BLaER1 (cell line): ENCODE results near the gene OXSR1.
A peak's percentile ranks its signal among the peaks of the same experiment; 100 is the strongest.

Experiments
- H3K27ac ChIP-seq: shearing (Covaris generic); formaldehyde crosslinking; 2 replicates; pipeline ENCODE4 v1.8.1; 2022
- H3K27me3 ChIP-seq: shearing (Covaris generic); formaldehyde crosslinking; 2 replicates; pipeline ENCODE4 v1.8.1; 2022
- H3K36me3 ChIP-seq: shearing (Covaris generic); formaldehyde crosslinking; 2 replicates; pipeline ENCODE4 v1.8.1; 2022
- H3K4me1 ChIP-seq: shearing (Covaris generic); formaldehyde crosslinking; 2 replicates; pipeline ENCODE4 v1.8.1; 2022
- H3K4me2 ChIP-seq: shearing (Covaris generic); formaldehyde crosslinking; 2 replicates; pipeline ENCODE4 v1.8.1; 2022
- H3K4me3 ChIP-seq: shearing (Covaris generic); formaldehyde crosslinking; 2 replicates; pipeline ENCODE4 v1.8.1; 2022
- H3K9ac ChIP-seq: shearing (Covaris generic); formaldehyde crosslinking; 2 replicates; pipeline ENCODE4 v1.8.1; 2022
- H3K9me3 ChIP-seq: shearing (Covaris generic); formaldehyde crosslinking; 2 replicates; pipeline ENCODE4 v1.8.1; 2022
- H4K20me1 ChIP-seq: shearing (Covaris generic); formaldehyde crosslinking; 2 replicates; pipeline ENCODE4 v1.8.1; 2022
- Cebpa-rat ChIP-seq: shearing (Covaris generic); IDR thresholded peaks from 2 replicates; pipeline ENCODE4 v1.8.1; 2022

Gene OXSR1

GRCh38 chr3:38265604-38266307, 100.4 kb downstream of the OXSR1 start, which contains the start of gene SLC22A13:
Gene SLC22A13, plus strand, starts transcription at chr3:38265812. Its CDS starts 49 bp downstream, at chr3:38265861.
- Histone ChIP-seq H3K9ac (no peak within 1 kb of the TSS), H3K27ac (peak within 1 kb of the TSS; percentile 69; the same call in 1 of the 2 replicates), H3K4me1 (peaks cover 37% of the 10 kb centered on the region), H3K9me3 (0 out of 2 replicates have a peak, but pooled peaks cover 4% of the 10 kb centered on the region), H3K4me3 (no peak within 1 kb of the TSS), H3K27me3 (no peaks in the 10 kb centered on the region), H3K4me2 (peak within 1 kb of the TSS; percentile 80), H4K20me1 (no peaks in the 10 kb centered on the region), H3K36me3 (peaks cover 7% of the 10 kb centered on the region)
- TF ChIP-seq Cebpa-rat, result no peak

GRCh38 chr3:38266810-38267209, 101.5 kb downstream of the OXSR1 start:
- Histone ChIP-seq H3K27ac (peak overlapping the region; percentile 69; the same call in 1 of the 2 replicates), H3K4me1 (peaks cover 41% of the 10 kb centered on the region), H3K9ac (no peak overlapping the region), H3K9me3 (no peaks in the 10 kb centered on the region), H3K4me3 (no peak overlapping the region), H3K4me2 (peak overlapping the region; percentile 80), H4K20me1 (no peaks in the 10 kb centered on the region), H3K27me3 (no peaks in the 10 kb centered on the region), H3K36me3 (no peaks in the 10 kb centered on the region)
- no peak for TF ChIP-seq Cebpa-rat

DNA sequence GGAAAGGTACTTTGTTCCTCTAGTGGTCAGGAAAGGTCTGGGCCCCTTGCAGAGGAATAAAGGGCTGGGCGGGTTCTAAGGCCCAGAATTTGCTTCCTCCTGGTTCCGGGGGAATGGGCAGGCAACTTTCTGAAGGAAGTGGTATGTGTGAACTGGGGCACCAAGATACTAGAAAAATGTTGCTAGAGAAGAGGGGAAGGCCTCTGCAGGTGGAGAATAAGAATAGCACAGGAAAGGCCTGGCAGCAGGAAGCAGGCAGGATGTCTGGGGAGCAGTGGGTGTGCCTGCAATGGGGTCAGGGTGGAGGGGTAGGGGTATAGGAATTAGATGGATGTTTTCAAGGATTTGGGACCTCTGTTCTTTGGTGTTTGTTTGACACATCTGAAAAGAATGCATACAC, 102.3 kb downstream of the OXSR1 start:
- Histone ChIP-seq H3K27ac (peak overlapping the region; percentile 69), H3K36me3 (no peaks in the 10 kb centered on the region), H4K20me1 (no peaks in the 10 kb centered on the region), H3K9ac (peak overlapping the region; percentile 0; the same call in 1 of the 2 replicates), H3K4me1 (peaks cover 49% of the 10 kb centered on the region), H3K4me3 (peak overlapping the region; percentile 20; the same call in 1 of the 2 replicates), H3K4me2 (peak overlapping the region; percentile 80), H3K27me3 (no peaks in the 10 kb centered on the region), H3K9me3 (no peaks in the 10 kb centered on the region)
- TF ChIP-seq Cebpa-rat, result no peak

DNA sequence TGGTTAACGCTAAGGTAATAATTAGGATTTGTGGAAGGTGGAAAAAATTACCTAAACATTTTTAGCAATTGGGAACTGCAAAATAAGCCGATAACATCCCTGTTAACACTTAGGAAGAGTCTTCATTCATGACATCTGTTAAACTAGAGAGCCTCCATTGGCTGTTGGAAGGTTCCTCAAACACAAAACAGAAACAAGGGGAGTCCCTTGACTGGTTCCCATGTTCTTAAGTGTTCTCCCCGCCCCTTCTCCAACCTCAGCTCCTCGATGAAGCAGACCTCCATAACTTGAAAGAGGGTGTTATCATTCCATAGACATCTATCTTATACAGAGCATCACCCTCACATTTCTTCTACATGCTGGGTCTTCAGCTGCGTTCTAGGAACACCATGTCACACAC, 102.8 kb downstream of the OXSR1 start:
- Histone ChIP-seq H4K20me1 (no peaks in the 10 kb centered on the region), H3K36me3 (no peaks in the 10 kb centered on the region), H3K9ac (peak overlapping the region; percentile 0; the same call in 1 of the 2 replicates), H3K4me3 (no peak overlapping the region), H3K27ac (peak overlapping the region; percentile 69), H3K27me3 (no peaks in the 10 kb centered on the region), H3K4me2 (peak overlapping the region; percentile 80), H3K4me1 (peaks cover 53% of the 10 kb centered on the region), H3K9me3 (no peaks in the 10 kb centered on the region)
- no peak for TF ChIP-seq Cebpa-rat

- H3K4me1 ChIP-seq, result peaks cover 58% of the 10 kb centered on the region
- H3K4me3 ChIP-seq, result no peak overlapping the region
- no peaks in the 10 kb centered on the region for H4K20me1 ChIP-seq
- TF ChIP-seq Cebpa-rat, result no peak
- H3K9me3 ChIP-seq, result no peaks in the 10 kb centered on the region
- H3K27me3 ChIP-seq, result no peaks in the 10 kb centered on the region
- peak overlapping the region; percentile 0; the same call in 1 of the 2 replicates for H3K9ac ChIP-seq
- H3K4me2 ChIP-seq, result peak overlapping the region; percentile 80
- H3K27ac ChIP-seq, result peak overlapping the region; percentile 69
- no peaks in the 10 kb centered on the region for H3K36me3 ChIP-seq
Measured at GRCh38 chr3:38268522-38268921, 103.2 kb downstream of the OXSR1 start.

- no peak for TF ChIP-seq Cebpa-rat
- no peak overlapping the region for H3K4me2 ChIP-seq
- no peak overlapping the region for H3K9ac ChIP-seq
- H3K27ac ChIP-seq, result no peak overlapping the region
- no peaks in the 10 kb centered on the region for H4K20me1 ChIP-seq
- H3K27me3 ChIP-seq, result no peaks in the 10 kb centered on the region
- no peak overlapping the region for H3K4me3 ChIP-seq
- peaks cover 5% of the 10 kb centered on the region; the same call in 1 of the 2 replicates for H3K36me3 ChIP-seq
- no peaks in the 10 kb centered on the region for H3K9me3 ChIP-seq
- peaks cover 58% of the 10 kb centered on the region for H3K4me1 ChIP-seq
Measured at GRCh38 chr3:38270606-38271005, 105.3 kb downstream of the OXSR1 start.

- no peak for TF ChIP-seq Cebpa-rat
- H3K4me1 ChIP-seq, result peaks cover 51% of the 10 kb centered on the region
- no peaks in the 10 kb centered on the region for H3K27me3 ChIP-seq
- H3K36me3 ChIP-seq, result peaks cover 5% of the 10 kb centered on the region; the same call in 1 of the 2 replicates
- no peak overlapping the region for H3K27ac ChIP-seq
- H4K20me1 ChIP-seq, result no peaks in the 10 kb centered on the region
- no peak overlapping the region for H3K4me3 ChIP-seq
- no peaks in the 10 kb centered on the region for H3K9me3 ChIP-seq
- H3K9ac ChIP-seq, result no peak overlapping the region
- peak overlapping the region; percentile 63 for H3K4me2 ChIP-seq
Measured at GRCh38 chr3:38271553-38271952, 106.2 kb downstream of the OXSR1 start.

GRCh38 chr3:38274864-38275649, 109.7 kb downstream of the OXSR1 start:
- no peak for TF ChIP-seq Cebpa-rat
- Histone ChIP-seq H3K4me2 (no peak overlapping the region), H3K9ac (no peak overlapping the region), H3K27ac (peak overlapping the region; percentile 13; the same call in 1 of the 2 replicates), H3K4me1 (peaks cover 21% of the 10 kb centered on the region), H3K36me3 (peaks cover 5% of the 10 kb centered on the region; the same call in 1 of the 2 replicates), H3K9me3 (no peaks in the 10 kb centered on the region), H3K4me3 (no peak overlapping the region), H3K27me3 (no peaks in the 10 kb centered on the region), H4K20me1 (no peaks in the 10 kb centered on the region)

DNA sequence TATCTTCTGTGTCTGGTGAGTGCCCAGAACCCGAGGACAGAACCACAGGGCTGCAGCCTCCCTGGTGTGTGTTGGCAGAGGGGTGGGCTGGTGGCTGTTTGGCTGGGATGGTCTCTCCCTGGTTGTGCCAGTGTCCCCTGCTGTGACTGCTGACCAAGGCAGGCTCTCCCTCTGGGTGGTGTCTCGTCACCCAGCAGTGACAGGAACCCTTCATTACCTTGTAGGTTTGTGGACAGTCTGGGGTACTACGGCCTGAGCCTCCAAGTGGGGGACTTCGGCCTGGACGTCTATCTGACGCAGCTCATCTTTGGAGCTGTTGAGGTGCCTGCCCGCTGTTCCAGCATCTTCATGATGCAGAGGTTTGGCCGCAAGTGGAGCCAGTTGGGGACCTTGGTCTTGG, 110.3 kb downstream of the OXSR1 start:
- H3K27ac ChIP-seq, result peak overlapping the region; percentile 13; the same call in 1 of the 2 replicates
- H3K4me1 ChIP-seq, result peaks cover 21% of the 10 kb centered on the region
- H4K20me1 ChIP-seq, result no peaks in the 10 kb centered on the region
- no peak overlapping the region for H3K4me2 ChIP-seq
- TF ChIP-seq Cebpa-rat, result no peak
- peaks cover 5% of the 10 kb centered on the region; the same call in 1 of the 2 replicates for H3K36me3 ChIP-seq
- H3K27me3 ChIP-seq, result no peaks in the 10 kb centered on the region
- H3K9ac ChIP-seq, result no peak overlapping the region
- no peaks in the 10 kb centered on the region for H3K9me3 ChIP-seq
- H3K4me3 ChIP-seq, result no peak overlapping the region
